AG09319 (cell line): ENCODE results near the gene NAA20.

Experiments used
- DNase-seq: peaks from one replicate; pipeline ENCODE4 v3.0.0-alpha.2; 2010; ENCODE audit warnings: low read depth; ENCODE audit errors: extremely low read depth
- CTCF ChIP-seq: IDR thresholded peaks from 2 replicates; pipeline ENCODE4 v1.5.1; 2011; ENCODE audit warnings: low read depth, mild to moderate bottlenecking, inconsistent platforms, low read length, moderate library complexity

The NAA20 gene

GRCh38 chr20:20060234-20060998 is 43.3 kb downstream of the NAA20 start:
- no peak for DNase-seq
- no peak for TF ChIP-seq CTCF

- no peak for DNase-seq
- TF ChIP-seq CTCF = no peak
Measured at GRCh38 chr20:20063941-20064702, 47.0 kb downstream of the NAA20 start.

GRCh38 chr20:20065361-20065760 is 48.2 kb downstream of the NAA20 start:
- no peak for TF ChIP-seq CTCF
- no peak for DNase-seq

GRCh38 chr20:20070871-20071726 is 53.9 kb downstream of the NAA20 start:
- DNase-seq = no peak
- no peak for TF ChIP-seq CTCF

- DNase-seq = no peak
- TF ChIP-seq CTCF = no peak
Measured at GRCh38 chr20:20073801-20074371, 56.7 kb downstream of the NAA20 start.

- no peak for DNase-seq
Measured at GRCh38 chr20:20075032-20075431, 57.9 kb downstream of the NAA20 start.

More at GRCh38 chr20:20075032-20075431, 57.9 kb downstream of the NAA20 start:
- no peak for TF ChIP-seq CTCF
